ENCODE measurements around the gene TSPOAP1. TPM values are rescaled to one million over a fixed set of nuclear protein-coding genes. Genes with fewer than 3 reads are reported as not detected.

The TSPOAP1 gene, protein sequence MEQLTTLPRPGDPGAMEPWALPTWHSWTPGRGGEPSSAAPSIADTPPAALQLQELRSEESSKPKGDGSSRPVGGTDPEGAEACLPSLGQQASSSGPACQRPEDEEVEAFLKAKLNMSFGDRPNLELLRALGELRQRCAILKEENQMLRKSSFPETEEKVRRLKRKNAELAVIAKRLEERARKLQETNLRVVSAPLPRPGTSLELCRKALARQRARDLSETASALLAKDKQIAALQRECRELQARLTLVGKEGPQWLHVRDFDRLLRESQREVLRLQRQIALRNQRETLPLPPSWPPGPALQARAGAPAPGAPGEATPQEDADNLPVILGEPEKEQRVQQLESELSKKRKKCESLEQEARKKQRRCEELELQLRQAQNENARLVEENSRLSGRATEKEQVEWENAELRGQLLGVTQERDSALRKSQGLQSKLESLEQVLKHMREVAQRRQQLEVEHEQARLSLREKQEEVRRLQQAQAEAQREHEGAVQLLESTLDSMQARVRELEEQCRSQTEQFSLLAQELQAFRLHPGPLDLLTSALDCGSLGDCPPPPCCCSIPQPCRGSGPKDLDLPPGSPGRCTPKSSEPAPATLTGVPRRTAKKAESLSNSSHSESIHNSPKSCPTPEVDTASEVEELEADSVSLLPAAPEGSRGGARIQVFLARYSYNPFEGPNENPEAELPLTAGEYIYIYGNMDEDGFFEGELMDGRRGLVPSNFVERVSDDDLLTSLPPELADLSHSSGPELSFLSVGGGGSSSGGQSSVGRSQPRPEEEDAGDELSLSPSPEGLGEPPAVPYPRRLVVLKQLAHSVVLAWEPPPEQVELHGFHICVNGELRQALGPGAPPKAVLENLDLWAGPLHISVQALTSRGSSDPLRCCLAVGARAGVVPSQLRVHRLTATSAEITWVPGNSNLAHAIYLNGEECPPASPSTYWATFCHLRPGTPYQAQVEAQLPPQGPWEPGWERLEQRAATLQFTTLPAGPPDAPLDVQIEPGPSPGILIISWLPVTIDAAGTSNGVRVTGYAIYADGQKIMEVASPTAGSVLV (N-terminal part only)
- total RNA-seq: 54.0 TPM

DNA sequence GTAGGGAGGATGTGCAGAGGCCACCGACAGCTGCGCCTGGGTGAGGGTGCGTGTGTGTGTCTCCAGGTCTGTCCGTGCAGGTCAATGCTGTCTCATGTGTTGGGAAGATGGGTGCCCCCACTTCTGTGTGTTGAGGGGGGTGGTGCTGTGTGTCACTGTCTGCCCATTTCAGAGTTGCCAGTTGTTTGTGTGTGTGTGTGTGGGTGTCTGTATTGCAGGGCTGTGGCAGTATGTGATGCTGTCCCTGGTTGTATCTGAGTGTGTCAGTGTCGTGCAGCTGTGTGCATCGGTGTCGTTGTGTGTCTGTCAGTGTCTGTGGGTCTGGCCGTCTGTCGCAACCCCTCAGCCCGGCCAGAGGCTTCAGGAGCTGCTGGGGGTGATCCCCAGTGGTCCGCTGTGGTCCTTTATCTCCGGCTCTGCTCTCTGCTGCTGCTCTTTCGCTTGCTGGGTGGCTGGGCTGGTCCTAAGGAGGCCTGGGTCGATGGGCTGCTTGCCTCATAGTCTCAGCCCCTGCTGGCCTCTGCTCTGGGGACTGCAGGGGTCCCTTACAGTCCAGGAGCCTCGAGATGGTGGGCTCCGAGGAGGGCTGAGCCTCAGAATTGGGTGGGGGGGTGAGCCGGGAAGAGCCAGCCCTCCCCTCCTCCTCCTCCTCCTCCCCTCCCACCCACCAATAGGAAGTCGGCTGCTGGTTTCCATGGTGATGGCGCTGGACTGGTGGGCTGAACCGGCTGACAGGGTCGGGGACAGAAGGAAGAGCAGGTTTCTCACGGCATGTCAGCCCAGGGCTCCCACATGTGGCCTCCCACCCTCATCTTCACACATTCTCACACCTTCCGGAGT is at the start of gene TSPOAP1:
Gene TSPOAP1, minus strand, starts transcription at position 601 of the 840 bp plus-strand sequence. CDS start 875 bp downstream, outside the sequence.

DNA sequence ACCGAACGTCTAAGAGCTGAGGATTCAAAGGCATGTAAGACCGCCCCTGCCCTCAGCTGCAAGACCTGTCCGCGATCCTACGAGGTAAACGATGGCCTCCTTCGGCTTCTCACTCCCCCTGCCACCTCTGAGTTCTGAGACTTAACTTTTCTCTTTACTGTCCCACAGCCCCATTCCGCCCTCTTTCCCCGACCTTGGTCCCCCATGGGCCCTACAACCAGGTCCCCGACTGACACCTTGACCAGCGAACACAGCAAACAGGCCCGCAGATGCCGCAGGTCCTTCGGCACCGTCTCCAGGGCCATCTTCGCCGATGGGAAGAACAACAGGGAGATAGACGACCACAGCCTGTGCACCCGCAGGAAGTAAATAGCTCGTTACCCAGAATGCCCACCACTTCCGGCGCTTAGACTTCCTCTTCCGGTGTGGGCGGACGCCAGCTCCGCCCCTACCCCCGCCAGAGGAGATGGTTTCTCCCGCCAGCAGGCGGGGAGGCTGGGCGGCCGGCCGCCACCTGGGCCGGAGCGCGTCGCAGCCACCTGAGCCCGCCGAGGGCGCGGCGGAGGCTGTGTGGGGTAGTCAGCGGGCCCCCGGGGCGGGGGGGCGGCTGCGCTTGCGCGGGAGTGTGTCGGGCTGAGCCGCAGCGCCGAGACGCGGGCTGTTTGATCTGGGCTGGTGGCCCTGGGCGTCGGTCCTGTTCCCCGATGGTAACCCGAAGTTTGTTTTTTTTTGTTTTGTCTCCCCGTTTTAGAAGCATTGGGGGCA is 23.4 kb upstream of the TSPOAP1 start, which contains the start of gene SUPT4H1:
Gene SUPT4H1, minus strand, starts transcription at position 371 of the 765 bp plus-strand sequence. Its CDS starts 66 bp downstream, at position 305.

DNA sequence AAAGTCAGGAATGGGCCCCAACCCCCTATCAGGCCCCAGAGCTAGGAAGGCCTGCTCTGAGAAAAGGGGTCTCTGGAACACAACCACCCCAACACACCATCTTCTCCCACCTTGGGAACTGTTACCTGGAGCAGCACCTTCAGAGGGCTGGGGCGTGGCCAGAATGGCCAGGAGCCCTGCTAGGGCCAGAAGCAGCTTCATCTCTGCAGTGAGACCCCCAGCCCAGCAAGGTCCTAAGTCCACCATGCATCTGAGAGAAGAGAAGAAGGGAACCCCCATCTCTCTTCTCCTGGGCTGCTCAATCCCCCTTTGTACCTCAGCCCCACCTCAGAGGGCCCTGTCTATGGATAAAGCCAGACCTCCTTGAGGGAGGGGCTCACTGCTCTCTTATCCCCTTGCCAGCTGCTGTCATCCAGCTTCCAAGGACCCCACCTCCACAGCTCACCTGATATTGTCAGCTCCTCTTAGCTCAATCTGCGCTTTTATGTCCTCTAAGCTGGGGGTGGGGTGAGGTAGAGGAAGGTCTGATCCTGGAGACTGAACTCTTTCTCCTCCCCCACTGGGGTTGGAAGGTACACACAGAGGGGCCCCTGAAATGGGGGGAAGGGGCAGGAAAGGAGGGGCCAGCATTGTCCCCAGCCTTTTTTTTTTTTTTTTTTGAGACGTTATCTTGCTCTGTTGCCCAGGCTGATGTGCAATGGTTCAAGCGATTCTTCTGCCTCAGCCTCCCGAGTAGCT is 47.9 kb downstream of the TSPOAP1 start, which contains the start of gene MPO:
Gene MPO, minus strand, starts transcription at position 456 of the 738 bp plus-strand sequence. Its CDS starts 177 bp downstream, at position 279.

Small RNA genes within 50 kb of the gene (small RNA-seq; reads per million reads assigned to genes)
- not detected for gene MIR4736

Other genes starting within 250 kb of the TSPOAP1 start
- 66.9 TPM for gene DYNLL2, start 245.4 kb downstream of the TSPOAP1 start, total RNA-seq
- under 0.01 TPM for gene OR4D1, start 180.4 kb downstream of the TSPOAP1 start, total RNA-seq
- gene OR4D2, start 161.8 kb downstream of the TSPOAP1 start, total RNA-seq: not detected
- not detected for gene EPX, start 136.1 kb downstream of the TSPOAP1 start, total RNA-seq
- gene MKS1, start 109.5 kb downstream of the TSPOAP1 start, total RNA-seq: 17.5 TPM
- gene LPO, start 90.2 kb downstream of the TSPOAP1 start, total RNA-seq: 0.23 TPM
- 3.5 TPM for gene MPO, start 47.9 kb downstream of the TSPOAP1 start, total RNA-seq
- 46.8 TPM for gene SUPT4H1, start 23.4 kb upstream of the TSPOAP1 start, total RNA-seq
- 1.4 TPM for gene RNF43, start 88.7 kb upstream of the TSPOAP1 start, total RNA-seq
- gene HSF5, start 159.6 kb upstream of the TSPOAP1 start, total RNA-seq: 0.23 TPM
- 134 TPM for gene MTMR4, start 185.8 kb upstream of the TSPOAP1 start, total RNA-seq